ENCODE results near the gene SLC34A1. TPM values are rescaled to one million over a fixed set of nuclear protein-coding genes. Genes with fewer than 3 reads are reported as not detected.
A peak's percentile ranks its signal among the peaks of the same experiment; 100 is the strongest.

SLC34A1 gene
- total RNA-seq, 6 donors from 2014 or later: not detected

DNA sequence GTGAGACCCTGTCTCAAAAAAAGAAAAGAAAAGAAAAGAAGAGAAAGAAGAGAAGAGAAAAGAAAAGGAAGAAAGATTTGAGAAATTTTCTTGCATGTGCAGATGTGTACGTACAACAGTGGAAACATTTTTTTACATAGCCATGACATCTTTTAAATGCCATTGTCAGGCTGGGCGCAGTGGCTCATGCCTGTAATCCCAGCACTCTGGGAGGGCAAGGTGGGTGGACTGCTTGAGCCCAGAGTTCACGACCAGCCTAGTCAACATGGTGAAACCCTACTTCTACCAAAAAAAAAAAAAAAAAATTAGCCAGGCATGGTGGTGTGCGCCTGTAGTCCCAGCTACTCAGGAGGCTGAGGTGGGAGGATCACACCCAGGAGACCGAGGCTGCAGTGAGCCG, 39.3 kb upstream of the SLC34A1 start:
- H3K27me3 ChIP-seq: no peaks in the 10 kb centered on the region
- H3K4me1 ChIP-seq: peaks cover 11 to 26% (median 23%) of the 10 kb centered on the region in 4 donors
- no peak for DNase-seq
- H3K4me3 ChIP-seq: no peak overlapping the region
- ATAC-seq (ENCODE audit: low FRiP score in 2 of 2): no peak
- peaks cover 4 to 53% (median 9%) of the 10 kb centered on the region in 4 donors for H3K36me3 ChIP-seq
- WGBS, 2 donors: 95 to 97% methylated on average over 6 of the region's 6 CpGs
- no peaks in the 10 kb centered on the region for H3K9me3 ChIP-seq
- no peak overlapping the region for H3K27ac ChIP-seq
- TF ChIP-seq POLR2A (IDR thresholded peaks at IDR 0.05) (no peak), EP300 (IDR thresholded peaks at IDR 0.05) (no peak), POLR2AphosphoS5 (IDR thresholded peaks at IDR 0.05) (no peak)
- TF ChIP-seq, protein P1, sequence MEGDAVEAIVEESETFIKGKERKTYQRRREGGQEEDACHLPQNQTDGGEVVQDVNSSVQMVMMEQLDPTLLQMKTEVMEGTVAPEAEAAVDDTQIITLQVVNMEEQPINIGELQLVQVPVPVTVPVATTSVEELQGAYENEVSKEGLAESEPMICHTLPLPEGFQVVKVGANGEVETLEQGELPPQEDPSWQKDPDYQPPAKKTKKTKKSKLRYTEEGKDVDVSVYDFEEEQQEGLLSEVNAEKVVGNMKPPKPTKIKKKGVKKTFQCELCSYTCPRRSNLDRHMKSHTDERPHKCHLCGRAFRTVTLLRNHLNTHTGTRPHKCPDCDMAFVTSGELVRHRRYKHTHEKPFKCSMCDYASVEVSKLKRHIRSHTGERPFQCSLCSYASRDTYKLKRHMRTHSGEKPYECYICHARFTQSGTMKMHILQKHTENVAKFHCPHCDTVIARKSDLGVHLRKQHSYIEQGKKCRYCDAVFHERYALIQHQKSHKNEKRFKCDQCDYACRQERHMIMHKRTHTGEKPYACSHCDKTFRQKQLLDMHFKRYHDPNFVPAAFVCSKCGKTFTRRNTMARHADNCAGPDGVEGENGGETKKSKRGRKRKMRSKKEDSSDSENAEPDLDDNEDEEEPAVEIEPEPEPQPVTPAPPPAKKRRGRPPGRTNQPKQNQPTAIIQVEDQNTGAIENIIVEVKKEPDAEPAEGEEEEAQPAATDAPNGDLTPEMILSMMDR (IDR thresholded peaks at IDR 0.05): no peak

DNA sequence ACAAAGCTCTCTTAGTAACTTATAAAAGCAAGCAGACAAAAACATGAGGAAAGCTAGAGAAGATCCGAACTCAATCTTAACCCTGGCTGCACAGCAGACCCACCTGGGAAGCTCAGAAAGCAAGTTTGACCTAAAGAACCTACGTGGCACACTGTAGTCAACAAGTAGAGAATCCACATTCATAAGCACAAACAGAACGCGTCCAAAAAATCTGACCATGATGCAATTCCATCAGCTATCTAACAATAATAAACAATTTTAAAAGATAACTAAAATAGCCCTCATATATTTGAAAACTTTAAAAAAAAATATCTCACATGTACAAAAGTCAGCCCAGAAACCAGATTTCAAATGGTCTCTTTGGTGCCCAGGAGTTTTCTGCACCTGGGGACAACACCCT, 37.4 kb upstream of the SLC34A1 start:
- Histone ChIP-seq H3K4me1 (peaks cover 22 to 40% (median 31%) of the 10 kb centered on the region in 4 donors), H3K4me3 (no peak overlapping the region), H3K36me3 (peaks cover 4 to 41% (median 9%) of the 10 kb centered on the region in 4 donors), H3K9me3 (no peaks in the 10 kb centered on the region), H3K27ac (no peak overlapping the region), H3K27me3 (no peaks in the 10 kb centered on the region)
- 65 to 78% methylated on average over 4 of the region's 4 CpGs for WGBS, 2 donors
- no peak for TF ChIP-seq POLR2AphosphoS5 (IDR thresholded peaks at IDR 0.05)
- TF ChIP-seq EP300 (IDR thresholded peaks at IDR 0.05): no peak
- TF ChIP-seq, protein P1 (IDR thresholded peaks at IDR 0.05): no peak
- TF ChIP-seq POLR2A (IDR thresholded peaks at IDR 0.05): no peak
- DNase-seq (no peak), ATAC-seq (ENCODE audit: low FRiP score in 2 of 2) (no peak)

DNA sequence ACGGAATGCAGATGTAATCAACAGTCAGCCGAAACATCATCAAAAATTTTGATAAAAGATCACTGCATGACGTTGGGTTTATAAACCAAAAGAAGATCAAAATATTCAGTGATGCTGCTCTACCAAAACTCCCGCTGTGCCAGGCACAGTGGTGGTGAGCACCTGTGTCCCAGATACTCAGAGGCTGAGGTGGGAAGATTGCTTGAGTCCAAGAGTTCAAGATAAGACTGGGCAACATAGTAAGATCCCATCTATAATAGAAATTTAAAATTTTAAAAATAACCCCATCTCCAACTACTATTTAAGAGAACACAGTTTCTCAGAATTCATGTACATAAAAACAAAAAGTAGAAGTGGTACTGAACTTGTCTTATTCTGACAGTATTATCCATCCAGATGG, 36.5 kb upstream of the SLC34A1 start:
- whole genome bisulfite sequencing, 2 donors: 79 to 92% methylated on average over 4 of the region's 4 CpGs
- H3K4me3 ChIP-seq: no peak overlapping the region
- peaks cover 0 to 34% (median 6%) of the 10 kb centered on the region in 4 donors for H3K36me3 ChIP-seq
- TF ChIP-seq POLR2A (IDR thresholded peaks at IDR 0.05): no peak
- no peak for TF ChIP-seq POLR2AphosphoS5 (IDR thresholded peaks at IDR 0.05)
- no peak for TF ChIP-seq EP300 (IDR thresholded peaks at IDR 0.05)
- TF ChIP-seq, protein P1 (IDR thresholded peaks at IDR 0.05): no peak
- H3K27me3 ChIP-seq: no peaks in the 10 kb centered on the region
- H3K4me1 ChIP-seq: peaks cover 30 to 46% (median 36%) of the 10 kb centered on the region in 4 donors
- DNase-seq: no peak
- no peak for ATAC-seq (ENCODE audit: low FRiP score in 2 of 2)
- H3K27ac ChIP-seq: no peak overlapping the region
- no peaks in the 10 kb centered on the region for H3K9me3 ChIP-seq

DNA sequence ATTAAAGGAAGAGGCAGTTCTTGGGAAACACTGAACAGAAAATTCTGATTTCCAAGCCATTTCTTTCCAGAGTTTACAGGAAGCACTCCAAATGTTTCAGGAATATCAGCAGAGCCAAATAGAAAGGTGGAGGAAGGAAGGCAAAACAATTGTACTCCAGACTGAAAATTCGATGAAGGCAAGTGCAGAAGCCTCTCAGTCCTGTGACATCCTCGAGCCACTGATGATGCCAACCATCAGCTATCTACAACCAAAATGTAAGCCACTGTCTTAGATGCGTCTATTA, 34.9 kb upstream of the SLC34A1 start:
- H3K9me3 ChIP-seq: no peaks in the 10 kb centered on the region
- DNase-seq: no peak
- H3K4me3 ChIP-seq: peak overlapping the region in 1 of 4 donors; percentile 86
- WGBS, 2 donors: 70 to 73% methylated on average over 3 of the region's 3 CpGs
- peaks cover 30 to 46% (median 36%) of the 10 kb centered on the region in 4 donors for H3K4me1 ChIP-seq
- TF ChIP-seq EP300 (IDR thresholded peaks at IDR 0.05) (no peak), POLR2AphosphoS5 (IDR thresholded peaks at IDR 0.05) (no peak), POLR2A (IDR thresholded peaks at IDR 0.05) (no peak)
- TF ChIP-seq, protein P1 (IDR thresholded peaks at IDR 0.05): no peak
- no peak for ATAC-seq (ENCODE audit: low FRiP score in 2 of 2)
- peaks cover 0 to 32% (median 6%) of the 10 kb centered on the region in 4 donors for H3K36me3 ChIP-seq
- H3K27me3 ChIP-seq: no peaks in the 10 kb centered on the region
- H3K27ac ChIP-seq: no peak overlapping the region

DNA sequence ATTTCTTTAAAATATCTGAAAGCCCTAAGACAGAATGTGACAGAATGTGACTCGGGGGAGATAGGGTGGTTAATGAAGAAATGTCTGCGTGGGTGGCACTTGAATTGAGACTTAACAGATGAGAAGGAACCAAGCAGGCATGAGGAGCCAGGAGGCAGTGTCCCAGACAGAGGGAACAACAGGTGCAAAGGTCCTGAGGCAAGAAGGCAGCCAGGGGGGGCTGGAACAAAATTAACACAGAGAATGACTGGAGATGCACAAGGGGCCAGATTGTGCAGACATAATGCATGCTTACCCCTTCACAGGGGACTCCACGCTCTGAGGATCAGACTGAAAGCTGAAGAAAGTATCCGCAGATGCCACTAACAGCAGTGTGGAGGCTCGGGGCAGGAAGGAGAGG, 34.5 kb upstream of the SLC34A1 start:
- H3K27ac ChIP-seq: no peak overlapping the region
- H3K9me3 ChIP-seq: no peaks in the 10 kb centered on the region
- ATAC-seq (ENCODE audit: low FRiP score in 2 of 2): no peak
- peaks cover 0 to 28% (median 4%) of the 10 kb centered on the region in 4 donors for H3K36me3 ChIP-seq
- H3K4me1 ChIP-seq: peaks cover 30 to 46% (median 36%) of the 10 kb centered on the region in 4 donors
- H3K27me3 ChIP-seq: no peaks in the 10 kb centered on the region
- DNase-seq: no peak
- WGBS, 2 donors: 87 to 88% methylated on average over 5 of the region's 5 CpGs
- TF ChIP-seq EP300 (IDR thresholded peaks at IDR 0.05) (no peak), POLR2AphosphoS5 (IDR thresholded peaks at IDR 0.05) (no peak), POLR2A (IDR thresholded peaks at IDR 0.05) (no peak)
- TF ChIP-seq, protein P1 (IDR thresholded peaks at IDR 0.05): no peak
- H3K4me3 ChIP-seq: peak overlapping the region in 1 of 4 donors; percentile 86

Data from upper lobe of left lung (tissue), 6 donors.